ENCODE data around the gene PDE4D. TPM values are rescaled to one million over a fixed set of nuclear protein-coding genes. Genes with fewer than 3 reads are reported as not detected.
"Not testable (repeated sequence)": the region's sequence is repeated elsewhere in the genome, so short reads cannot be mapped to it uniquely, and the experiment has no call there.

Gene PDE4D
- total RNA-seq, 2 experiments from 2014 or later = 164 to 175 TPM

DNA sequence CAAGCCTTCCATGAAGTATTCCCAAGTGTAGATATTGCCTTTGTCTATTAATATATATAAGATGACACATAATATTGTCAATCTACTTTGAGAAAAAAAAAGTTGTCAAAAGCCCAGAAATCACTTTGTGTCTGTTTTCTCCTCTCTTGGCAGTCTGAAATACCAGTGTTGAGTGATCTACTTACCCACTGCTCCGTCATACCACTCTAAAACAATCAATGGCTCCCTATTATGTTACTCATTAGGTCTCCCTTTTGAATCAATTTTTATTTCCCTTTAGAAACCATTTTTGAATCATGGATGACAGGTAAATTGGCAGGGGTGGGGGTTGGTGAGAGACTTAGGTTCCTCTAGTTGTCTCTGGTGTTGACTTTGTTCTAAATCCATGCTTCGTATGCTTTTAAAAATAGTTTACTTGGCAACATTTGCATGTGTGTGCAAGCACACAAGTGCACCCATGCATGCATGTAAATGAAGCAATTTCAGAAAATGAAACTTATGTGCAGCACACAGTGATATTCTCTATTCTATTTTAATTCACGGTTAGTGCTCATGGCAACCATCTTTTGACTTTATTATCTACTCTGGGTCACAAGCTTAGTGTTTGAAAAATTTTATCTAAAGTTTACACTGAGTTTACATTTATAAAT, 931.8 kb downstream of the PDE4D start:
- no peak for DNase-seq
- Mint-ChIP-seq H3K9me3 (no peaks in the 10 kb centered on the region), H3K4me1 (ENCODE audit: low read depth) (no peaks in the 10 kb centered on the region), H3K36me3 (ENCODE audit: low read depth) (no peaks in the 10 kb centered on the region), H3K27me3 (no peaks in the 10 kb centered on the region), H3K27ac (no peak overlapping the region), H3K4me3 (no peak overlapping the region)
- TF ChIP-seq, protein P1, sequence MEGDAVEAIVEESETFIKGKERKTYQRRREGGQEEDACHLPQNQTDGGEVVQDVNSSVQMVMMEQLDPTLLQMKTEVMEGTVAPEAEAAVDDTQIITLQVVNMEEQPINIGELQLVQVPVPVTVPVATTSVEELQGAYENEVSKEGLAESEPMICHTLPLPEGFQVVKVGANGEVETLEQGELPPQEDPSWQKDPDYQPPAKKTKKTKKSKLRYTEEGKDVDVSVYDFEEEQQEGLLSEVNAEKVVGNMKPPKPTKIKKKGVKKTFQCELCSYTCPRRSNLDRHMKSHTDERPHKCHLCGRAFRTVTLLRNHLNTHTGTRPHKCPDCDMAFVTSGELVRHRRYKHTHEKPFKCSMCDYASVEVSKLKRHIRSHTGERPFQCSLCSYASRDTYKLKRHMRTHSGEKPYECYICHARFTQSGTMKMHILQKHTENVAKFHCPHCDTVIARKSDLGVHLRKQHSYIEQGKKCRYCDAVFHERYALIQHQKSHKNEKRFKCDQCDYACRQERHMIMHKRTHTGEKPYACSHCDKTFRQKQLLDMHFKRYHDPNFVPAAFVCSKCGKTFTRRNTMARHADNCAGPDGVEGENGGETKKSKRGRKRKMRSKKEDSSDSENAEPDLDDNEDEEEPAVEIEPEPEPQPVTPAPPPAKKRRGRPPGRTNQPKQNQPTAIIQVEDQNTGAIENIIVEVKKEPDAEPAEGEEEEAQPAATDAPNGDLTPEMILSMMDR (IDR thresholded peaks at IDR 0.05) = no peak
- Histone ChIP-seq H3K27ac (ENCODE audit: low read depth in 1 of 2, low read length in 2 of 2) (no peak overlapping the region), H3K4me1 (ENCODE audit: insufficient read depth, low read length) (no peaks in the 10 kb centered on the region), H3K4me3 (ENCODE audit: low read length) (no peak overlapping the region), H3K27me3 (ENCODE audit: control insufficient read depth in 1 of 2, insufficient read depth in 2 of 2, low read length in 2 of 2) (no peaks in the 10 kb centered on the region), H3K36me3 (ENCODE audit: insufficient read depth, low read length) (no peaks in the 10 kb centered on the region), H3K9me3 (ENCODE audit: control insufficient read depth in 1 of 2, insufficient read depth in 1 of 2, low read length in 2 of 2) (peaks cover 0 to 3% of the 10 kb centered on the region in 2 experiments)
- ChIA-PET POLR2A (no interaction called here), CTCF (no interaction called here)
- intact Hi-C loops (cut with DNase I, micrococcal nuclease) = no loop called here
- no peak for ATAC-seq (ENCODE audit: poor library complexity)

DNA sequence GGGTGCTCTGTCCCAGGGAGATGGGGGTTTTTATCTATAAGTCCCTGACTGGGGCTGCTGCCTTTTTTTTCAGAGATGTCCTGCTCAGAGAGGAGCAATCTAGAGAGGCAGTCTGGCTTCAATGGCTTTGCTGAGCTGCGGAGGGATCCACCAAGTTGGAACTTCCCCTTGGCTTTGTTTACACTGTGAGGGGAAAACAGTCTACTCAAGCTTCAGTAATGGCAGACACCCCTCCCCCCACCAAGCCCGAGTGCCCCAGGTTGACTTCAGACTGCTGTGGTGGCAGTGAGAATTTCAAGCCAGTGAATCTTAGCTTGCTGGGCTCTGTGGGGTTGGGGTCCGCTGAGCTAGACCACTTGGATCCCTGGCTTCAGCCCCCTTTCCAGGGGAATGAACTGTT, 934.8 kb downstream of the PDE4D start:
- ChIA-PET POLR2A (no interaction called here), CTCF (no interaction called here)
- H3K27me3 ChIP-seq (ENCODE audit: control insufficient read depth in 1 of 2, insufficient read depth in 2 of 2, low read length in 2 of 2) = no peaks in the 10 kb centered on the region
- Mint-ChIP-seq H3K9me3 (no peaks in the 10 kb centered on the region), H3K27ac (no peak overlapping the region), H3K36me3 (ENCODE audit: low read depth) (no peaks in the 10 kb centered on the region), H3K27me3 (no peaks in the 10 kb centered on the region), H3K4me1 (ENCODE audit: low read depth) (no peaks in the 10 kb centered on the region), H3K4me3 (no peak overlapping the region)
- H3K4me3 ChIP-seq (ENCODE audit: low read length) = no peak overlapping the region
- TF ChIP-seq, protein P1 (IDR thresholded peaks at IDR 0.05) = no peak
- H3K4me1 ChIP-seq (ENCODE audit: insufficient read depth, low read length) = no peaks in the 10 kb centered on the region
- no peaks in the 10 kb centered on the region for H3K36me3 ChIP-seq (ENCODE audit: insufficient read depth, low read length)
- H3K9me3 ChIP-seq (ENCODE audit: control insufficient read depth in 1 of 2, insufficient read depth in 1 of 2, low read length in 2 of 2) = peaks cover 0 to 3% of the 10 kb centered on the region in 2 experiments
- intact Hi-C loops (cut with DNase I, micrococcal nuclease) = no loop called here
- DNase-seq (no peak), ATAC-seq (ENCODE audit: poor library complexity) (no peak)
- no peak overlapping the region for H3K27ac ChIP-seq (ENCODE audit: low read depth in 1 of 2, low read length in 2 of 2)

DNA sequence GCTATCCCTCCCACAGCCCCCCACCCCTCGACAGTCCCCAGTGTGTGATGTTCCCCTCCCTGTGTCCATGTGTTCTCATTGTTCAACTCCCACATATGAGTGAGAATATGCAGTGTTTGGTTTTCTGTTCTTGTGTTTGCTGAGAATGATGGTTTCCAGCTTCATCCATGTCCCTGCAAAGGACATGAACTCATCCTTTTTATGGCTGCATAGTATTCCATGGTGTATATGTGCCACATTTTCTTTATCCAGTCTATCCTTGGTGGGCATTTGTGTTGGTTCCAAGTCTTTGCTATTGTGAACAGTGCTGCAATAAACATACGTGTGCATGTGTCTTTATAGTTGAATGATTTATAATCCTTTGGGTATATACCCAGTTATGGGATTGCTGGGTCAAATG, 940.3 kb downstream of the PDE4D start:
- H3K4me1 Mint-ChIP-seq (ENCODE audit: low read depth); H3K4me1 ChIP-seq (ENCODE audit: insufficient read depth, low read length); POLR2A ChIA-PET; H3K27me3 Mint-ChIP-seq; H3K27me3 ChIP-seq (ENCODE audit: control insufficient read depth in 1 of 2, insufficient read depth in 2 of 2, low read length in 2 of 2); H3K27ac Mint-ChIP-seq; H3K36me3 ChIP-seq (ENCODE audit: insufficient read depth, low read length); H3K9me3 Mint-ChIP-seq; CTCF ChIA-PET; H3K4me3 ChIP-seq (ENCODE audit: low read length); H3K9me3 ChIP-seq (ENCODE audit: control insufficient read depth in 1 of 2, insufficient read depth in 1 of 2, low read length in 2 of 2); H3K27ac ChIP-seq (ENCODE audit: low read depth in 1 of 2, low read length in 2 of 2); H3K4me3 Mint-ChIP-seq; intact Hi-C loops (cut with DNase I, micrococcal nuclease); DNase-seq; H3K36me3 Mint-ChIP-seq (ENCODE audit: low read depth); ATAC-seq (ENCODE audit: poor library complexity): not testable (repeated sequence)

DNA sequence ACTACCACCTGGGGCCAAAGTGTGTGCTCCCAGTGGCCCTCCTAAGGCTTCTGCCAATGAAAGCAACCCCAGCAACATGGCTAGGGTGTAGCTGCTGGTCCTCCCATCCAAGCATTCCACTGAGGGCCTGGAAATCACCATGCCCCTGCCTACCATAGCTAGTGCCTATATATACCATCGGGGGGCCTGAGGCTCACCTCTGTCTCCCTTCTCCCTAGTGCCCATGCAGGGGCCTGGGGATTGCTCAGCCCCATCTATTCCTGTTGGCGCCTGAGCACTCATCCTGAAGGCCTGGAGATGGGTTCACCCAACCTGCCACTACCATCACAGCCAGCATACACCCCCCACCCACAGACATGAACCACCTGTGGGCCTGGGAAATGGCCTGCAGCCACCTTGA, 943.3 kb downstream of the PDE4D start:
- TF ChIP-seq, protein P1 (IDR thresholded peaks at IDR 0.05) = no peak
- H3K27me3 Mint-ChIP-seq = no peaks in the 10 kb centered on the region
- peaks cover 2% of the 10 kb centered on the region for H3K9me3 Mint-ChIP-seq
- H3K36me3 Mint-ChIP-seq (ENCODE audit: low read depth) = no peaks in the 10 kb centered on the region
- no peak overlapping the region for H3K27ac ChIP-seq (ENCODE audit: low read depth in 1 of 2, low read length in 2 of 2)
- POLR2A ChIA-PET = no interaction called here
- no peak overlapping the region for H3K27ac Mint-ChIP-seq
- no peaks in the 10 kb centered on the region for H3K9me3 ChIP-seq (ENCODE audit: control insufficient read depth in 1 of 2, insufficient read depth in 1 of 2, low read length in 2 of 2)
- H3K4me1 Mint-ChIP-seq (ENCODE audit: low read depth) = no peaks in the 10 kb centered on the region
- H3K4me3 Mint-ChIP-seq = no peak overlapping the region
- no peaks in the 10 kb centered on the region for H3K36me3 ChIP-seq (ENCODE audit: insufficient read depth, low read length)
- DNase-seq (no peak), ATAC-seq (ENCODE audit: poor library complexity) (no peak)
- CTCF ChIA-PET = no interaction called here
- no peaks in the 10 kb centered on the region for H3K27me3 ChIP-seq (ENCODE audit: control insufficient read depth in 1 of 2, insufficient read depth in 2 of 2, low read length in 2 of 2)
- no peak overlapping the region for H3K4me3 ChIP-seq (ENCODE audit: low read length)
- no peaks in the 10 kb centered on the region for H3K4me1 ChIP-seq (ENCODE audit: insufficient read depth, low read length)
- intact Hi-C loops (cut with DNase I, micrococcal nuclease) = no loop called here
